GM19455 (cell line): ENCODE data around the gene ZNF385B.
A peak's percentile ranks its signal among the peaks of the same experiment; 100 is the strongest.

Experiments
- ATAC-seq: cut with Tn5 transposase; IDR thresholded peaks from one replicate; pipeline ENCODE4 v1.9.1; 2021; ENCODE audit not compliant: unreplicated experiment

Gene ZNF385B

GRCh38 chr2:179422037-179422643 lies 439.3 kb downstream of the ZNF385B start:
- ATAC-seq: peak; percentile 82

GRCh38 chr2:179417436-179417949 lies 443.9 kb downstream of the ZNF385B start:
- no peak for ATAC-seq

GRCh38 chr2:179412112-179412511 lies 449.3 kb downstream of the ZNF385B start:
- no peak for ATAC-seq

GRCh38 chr2:179410552-179411356 lies 450.7 kb downstream of the ZNF385B start:
- ATAC-seq: peak; percentile 91

GRCh38 chr2:179403624-179404023 lies 457.8 kb downstream of the ZNF385B start:
- ATAC-seq: no peak

GRCh38 chr2:179393481-179393880 lies 467.9 kb downstream of the ZNF385B start:
- ATAC-seq: no peak
